ENCODE data around the gene INVS.
"Not testable (repeated sequence)": the region's sequence is repeated elsewhere in the genome, so short reads cannot be mapped to it uniquely, and the experiment has no call there.

- not testable (repeated sequence) for TF ChIP-seq FOXK2 (IDR thresholded peaks at IDR 0.05); MEIS2 (CRISPR knock-in tag; IDR thresholded peaks at IDR 0.05)
Observed at GRCh38 chr9:100076256-100076655, 22.8 kb upstream of the INVS start.

Data from HepG2 (cell line).